Kidney epithelial cell (primary cell): Measurements from ENCODE around the gene GLIPR1L2. TPM values are rescaled to one million over a fixed set of nuclear protein-coding genes. Genes with fewer than 3 reads are reported as not detected.
"Not testable (repeated sequence)": the region's sequence is repeated elsewhere in the genome, so short reads cannot be mapped to it uniquely, and the experiment has no call there.

Experiments used
- DNase-seq: peaks from one replicate; pipeline ENCODE4 v3.0.0-alpha.2; 2010; ENCODE audit warnings: low read depth
- H3K27me3 ChIP-seq: 2 replicates; pipeline ENCODE4 v1.6.0; 2011; ENCODE audit warnings: low read length; ENCODE audit not compliant: control insufficient read depth, insufficient read depth
- H3K36me3 ChIP-seq: 2 replicates; pipeline ENCODE4 v1.5.1; 2011; ENCODE audit warnings: low read length; ENCODE audit not compliant: control insufficient read depth, insufficient read depth
- H3K4me3 ChIP-seq: 2 replicates; pipeline ENCODE4 v1.5.1; 2011; ENCODE audit warnings: low read depth, mild to moderate bottlenecking, control low read depth, low read length
- total RNA-seq: library from RNA; depleted of rRNA; stranded (reverse); fragments of >200 nt; gene quantifications from 2 replicates; pipeline ENCODE4 v1.2.3, GENCODE V29; 2015
- TF ChIP-seq, protein P1 (sequence below): IDR thresholded peaks from 2 replicates; pipeline ENCODE4 v1.5.1; 2011; ENCODE audit warnings: mild to moderate bottlenecking, moderate library complexity, low read length, control low read depth, inconsistent platforms; ENCODE audit not compliant: insufficient read depth, poor library complexity, severe bottlenecking

The GLIPR1L2 gene
- 0.14 and 0.29 TPM in 2 replicates for total RNA-seq

DNA sequence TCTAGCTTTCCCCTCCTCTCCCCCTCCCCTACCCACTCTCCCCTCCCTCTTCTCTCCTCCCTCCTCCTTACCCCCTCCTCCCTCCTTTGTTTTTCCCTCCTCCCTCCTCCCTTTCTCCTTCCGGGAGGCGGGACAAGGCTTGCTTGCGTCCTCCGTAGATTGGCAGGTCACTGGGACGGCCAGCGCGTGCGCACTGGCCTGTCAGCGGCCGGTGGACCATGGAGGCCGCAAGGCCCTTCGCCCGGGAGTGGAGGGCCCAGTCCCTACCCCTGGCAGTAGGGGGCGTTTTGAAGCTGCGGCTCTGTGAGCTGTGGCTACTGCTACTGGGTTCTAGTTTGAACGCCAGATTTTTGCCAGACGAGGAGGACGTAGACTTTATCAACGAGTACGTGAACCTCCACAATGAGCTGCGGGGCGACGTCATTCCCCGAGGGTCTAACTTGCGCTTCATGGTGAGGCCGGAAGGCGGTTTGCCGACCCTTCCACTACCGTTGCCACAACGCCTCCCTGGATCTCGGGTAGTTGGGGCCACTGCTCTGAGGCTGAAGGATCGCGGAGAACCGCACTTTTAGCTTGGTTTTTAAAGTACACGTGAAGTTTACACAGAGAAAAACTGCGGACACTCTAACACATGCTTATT lies at the start of gene GLIPR1L2:
TSS of gene GLIPR1L2 (plus strand) at position 191 of the 640 bp plus-strand sequence. CDS start at position 219, 28 bp downstream.
- no peaks in the 10 kb centered on the region for H3K27me3 ChIP-seq
- H3K36me3 ChIP-seq, result no peaks in the 10 kb centered on the region
- TF ChIP-seq, protein P1, sequence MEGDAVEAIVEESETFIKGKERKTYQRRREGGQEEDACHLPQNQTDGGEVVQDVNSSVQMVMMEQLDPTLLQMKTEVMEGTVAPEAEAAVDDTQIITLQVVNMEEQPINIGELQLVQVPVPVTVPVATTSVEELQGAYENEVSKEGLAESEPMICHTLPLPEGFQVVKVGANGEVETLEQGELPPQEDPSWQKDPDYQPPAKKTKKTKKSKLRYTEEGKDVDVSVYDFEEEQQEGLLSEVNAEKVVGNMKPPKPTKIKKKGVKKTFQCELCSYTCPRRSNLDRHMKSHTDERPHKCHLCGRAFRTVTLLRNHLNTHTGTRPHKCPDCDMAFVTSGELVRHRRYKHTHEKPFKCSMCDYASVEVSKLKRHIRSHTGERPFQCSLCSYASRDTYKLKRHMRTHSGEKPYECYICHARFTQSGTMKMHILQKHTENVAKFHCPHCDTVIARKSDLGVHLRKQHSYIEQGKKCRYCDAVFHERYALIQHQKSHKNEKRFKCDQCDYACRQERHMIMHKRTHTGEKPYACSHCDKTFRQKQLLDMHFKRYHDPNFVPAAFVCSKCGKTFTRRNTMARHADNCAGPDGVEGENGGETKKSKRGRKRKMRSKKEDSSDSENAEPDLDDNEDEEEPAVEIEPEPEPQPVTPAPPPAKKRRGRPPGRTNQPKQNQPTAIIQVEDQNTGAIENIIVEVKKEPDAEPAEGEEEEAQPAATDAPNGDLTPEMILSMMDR, result peak; percentile 95
- DNase-seq, result peak; percentile 90
- peak within 1 kb of the TSS; percentile 75 for H3K4me3 ChIP-seq

DNA sequence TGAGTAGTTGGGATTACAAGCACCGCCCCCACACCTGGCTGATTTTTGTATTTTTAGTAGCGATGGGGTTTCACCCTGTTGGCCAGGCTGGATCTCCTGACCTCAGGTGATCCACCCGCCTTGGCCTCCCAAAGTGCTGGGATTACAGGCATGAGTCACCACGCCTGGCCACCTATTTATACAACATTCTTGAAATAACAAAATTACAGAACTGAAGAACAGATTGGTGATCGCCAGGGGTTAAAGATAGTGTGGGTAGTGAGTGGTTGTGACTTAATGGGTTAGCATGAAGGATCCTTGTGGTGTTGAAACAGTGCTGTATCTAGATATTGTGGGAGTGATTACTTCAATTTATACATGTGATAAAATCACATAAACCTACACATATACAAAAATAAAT lies 49.0 kb upstream of the GLIPR1L2 start:
- Histone ChIP-seq H3K4me3 (no peak overlapping the region), H3K36me3 (no peaks in the 10 kb centered on the region), H3K27me3 (no peaks in the 10 kb centered on the region)
- no peak for DNase-seq
- TF ChIP-seq, protein P1, result no peak

DNA sequence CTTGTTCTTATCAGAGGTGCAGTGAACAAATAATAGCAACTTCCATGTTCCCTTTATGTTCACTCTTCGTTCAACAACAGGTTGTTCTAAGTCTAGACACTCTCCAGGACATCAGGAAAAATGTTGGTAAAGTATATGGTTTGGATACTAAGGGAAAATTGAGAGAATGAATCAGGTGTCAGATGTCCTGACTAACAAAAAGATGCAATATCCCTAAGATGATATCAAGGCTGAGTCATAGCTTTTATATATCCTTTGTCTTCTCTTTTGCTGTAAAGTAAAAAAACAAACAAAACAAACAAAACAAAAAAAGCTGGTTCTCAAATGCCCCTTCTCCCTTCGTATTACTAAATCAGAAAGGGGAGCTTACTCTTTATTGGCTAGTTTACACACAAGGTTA lies 45.4 kb upstream of the GLIPR1L2 start:
- no peaks in the 10 kb centered on the region for H3K36me3 ChIP-seq
- no peaks in the 10 kb centered on the region for H3K27me3 ChIP-seq
- DNase-seq, result no peak
- TF ChIP-seq, protein P1, result no peak
- H3K4me3 ChIP-seq, result no peak overlapping the region

DNA sequence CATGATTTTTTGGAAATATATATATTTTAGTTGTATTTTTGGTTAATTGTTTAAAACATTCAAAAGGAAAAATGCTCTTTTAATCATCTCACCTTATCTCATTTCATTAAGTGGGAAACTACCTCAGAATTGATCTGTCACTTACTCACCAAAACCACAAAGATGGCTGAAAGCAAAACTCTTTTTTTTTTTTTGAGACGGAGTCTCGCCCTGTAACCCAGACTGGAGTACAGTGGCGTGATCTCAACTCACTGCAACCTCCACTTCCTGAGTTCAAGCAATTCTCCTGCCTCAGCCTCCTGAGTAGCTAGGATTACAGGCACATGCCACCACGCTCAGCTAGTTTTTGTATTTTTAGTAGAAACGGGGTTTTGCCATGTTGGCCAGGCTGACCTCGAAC lies 44.7 kb upstream of the GLIPR1L2 start:
- H3K27me3 ChIP-seq, DNase-seq, H3K4me3 ChIP-seq, H3K36me3 ChIP-seq: not testable (repeated sequence)

DNA sequence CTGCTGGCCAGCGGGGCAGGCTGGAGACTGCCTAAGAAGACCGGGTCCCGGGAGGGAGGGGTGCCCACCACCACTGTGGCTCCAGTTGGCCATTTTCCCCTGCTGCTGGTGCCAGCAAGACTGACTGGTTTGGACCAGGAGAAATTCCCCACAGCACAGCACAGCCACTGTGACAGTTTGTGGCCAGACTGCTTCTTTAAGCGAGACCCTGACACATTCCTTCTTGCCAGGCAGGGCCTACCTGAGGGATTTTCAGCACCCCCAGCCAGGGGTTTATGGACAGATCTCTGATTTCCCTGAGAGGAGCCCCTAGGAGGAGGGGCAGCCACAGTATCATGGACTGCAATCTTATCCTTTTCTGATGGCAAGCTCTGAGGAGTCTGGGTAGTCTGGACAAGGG lies 40.9 kb upstream of the GLIPR1L2 start:
- no peaks in the 10 kb centered on the region for H3K36me3 ChIP-seq
- DNase-seq, result no peak
- TF ChIP-seq, protein P1, result no peak
- H3K27me3 ChIP-seq, result no peaks in the 10 kb centered on the region
- H3K4me3 ChIP-seq, result no peak overlapping the region

DNA sequence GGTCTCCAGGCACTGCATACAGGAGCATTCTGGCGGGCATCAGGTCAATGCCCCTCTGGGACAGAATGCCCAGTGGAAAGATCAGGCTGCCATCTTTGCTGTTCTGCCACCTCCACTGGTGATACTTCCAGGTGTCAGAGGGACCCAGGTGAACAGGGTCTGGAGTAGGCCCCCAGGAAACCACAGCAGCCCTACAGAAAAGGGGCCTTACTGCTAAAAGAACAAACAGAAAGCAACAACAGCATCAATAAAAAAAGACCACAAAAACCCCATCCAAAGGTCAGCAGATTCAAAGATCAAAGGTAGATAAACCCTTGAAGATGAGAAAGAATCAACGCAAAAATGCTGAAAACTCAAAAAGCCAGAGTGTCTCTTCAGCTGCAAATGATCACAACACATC lies 40.5 kb upstream of the GLIPR1L2 start:
- TF ChIP-seq, protein P1, result no peak
- H3K36me3 ChIP-seq, result no peaks in the 10 kb centered on the region
- no peak overlapping the region for H3K4me3 ChIP-seq

More for the DNA sequence above, 40.5 kb upstream of the GLIPR1L2 start:
- H3K27me3 ChIP-seq, result no peaks in the 10 kb centered on the region
- DNase-seq, result no peak
